SU-DHL-6 (cell line): Measurements from ENCODE around the gene NKX2-2.

Experiments used
- H2AFZ ChIP-seq: fragments of 200-600 bp; sonication (generic); 2 replicates; pipeline ENCODE4 v1.6.1; 2014; ENCODE audit warnings: low read depth, mild to moderate bottlenecking, moderate library complexity, mixed read lengths, antibody characterized with exemption, low read length; ENCODE audit not compliant: severe bottlenecking
- H3F3A ChIP-seq: fragments of 200-600 bp; shearing (Covaris generic); 2 replicates; pipeline ENCODE4 v1.6.0; 2016; ENCODE audit warnings: antibody characterized with exemption, mild to moderate bottlenecking; ENCODE audit not compliant: insufficient read depth
- H3K27ac ChIP-seq: fragments of 200-600 bp; sonication (generic); 2 replicates; pipeline ENCODE4 v1.5.1; 2016; ENCODE audit warnings: low read depth, mild to moderate bottlenecking, low read length, moderate library complexity, mixed read lengths
- H3K27me3 ChIP-seq: fragments of 200-600 bp; sonication (generic), shearing (Covaris generic); 2 replicates; pipeline ENCODE4 v1.6.0; 2014; ENCODE audit warnings: mild to moderate bottlenecking, low read length
- H3K36me3 ChIP-seq: fragments of 200-600 bp; sonication (generic); 2 replicates; pipeline ENCODE4 v1.6.1; 2014; ENCODE audit warnings: mild to moderate bottlenecking, low read length, mixed read lengths
- H3K4me2 ChIP-seq: fragments of 300-600, 200-600 bp; shearing (Covaris generic), sonication (generic); 2 replicates; pipeline ENCODE4 v1.6.0; 2014; ENCODE audit warnings: low read length, low read depth, mild to moderate bottlenecking; ENCODE audit not compliant: poor library complexity, severe bottlenecking
- H3K4me3 ChIP-seq: fragments of 200-600 bp; sonication (generic); 2 replicates; pipeline ENCODE4 v1.5.1; 2014; ENCODE audit warnings: antibody characterized with exemption, low read length, mild to moderate bottlenecking, mixed read lengths; ENCODE audit not compliant: insufficient read depth, poor library complexity, severe bottlenecking
- H3K79me2 ChIP-seq: fragments of 200-600 bp; sonication (generic); 2 replicates; pipeline ENCODE4 v1.6.1; 2014; ENCODE audit warnings: mild to moderate bottlenecking, low read length, moderate library complexity; ENCODE audit not compliant: insufficient read depth
- H3K9ac ChIP-seq: fragments of 200-600 bp; sonication (generic); 2 replicates; pipeline ENCODE4 v1.7.0; 2014; ENCODE audit warnings: mild to moderate bottlenecking, low read length
- H3K9me2 ChIP-seq: fragments of 200-600 bp; sonication (generic); replicated peaks from 2 replicates; pipeline ENCODE4 v1.6.1; 2014; ENCODE audit warnings: low read length; ENCODE audit not compliant: insufficient read depth
- H3K9me3 ChIP-seq: fragments of 200-600 bp; sonication (generic); 2 replicates; pipeline ENCODE4 v1.6.1; 2014; ENCODE audit warnings: low read length, mixed read lengths; ENCODE audit not compliant: insufficient read depth
- H4K20me1 ChIP-seq: fragments of 200-600 bp; sonication (generic); 2 replicates; pipeline ENCODE4 v1.6.1; 2014; ENCODE audit warnings: low read depth, mild to moderate bottlenecking, antibody characterized with exemption, low read length, moderate library complexity, mixed read lengths
- EZH2phosphoT487 ChIP-seq: fragments of 200-600 bp; sonication (generic), shearing (Covaris generic); conservative IDR thresholded peaks from 2 replicates; pipeline ENCODE4 v1.6.1; 2018; ENCODE audit warnings: mild to moderate bottlenecking, antibody characterized with exemption, low read length, moderate library complexity, mixed read lengths
- TF ChIP-seq, protein P1 (sequence below): fragments of 200-600 bp; sonication (generic); IDR thresholded peaks from one replicate; pipeline ENCODE4 v1.5.1; 2017; ENCODE audit warnings: antibody characterized with exemption, mild to moderate bottlenecking, low read length, moderate library complexity; ENCODE audit not compliant: insufficient read depth, poor library complexity, severe bottlenecking

NKX2-2 gene

DNA sequence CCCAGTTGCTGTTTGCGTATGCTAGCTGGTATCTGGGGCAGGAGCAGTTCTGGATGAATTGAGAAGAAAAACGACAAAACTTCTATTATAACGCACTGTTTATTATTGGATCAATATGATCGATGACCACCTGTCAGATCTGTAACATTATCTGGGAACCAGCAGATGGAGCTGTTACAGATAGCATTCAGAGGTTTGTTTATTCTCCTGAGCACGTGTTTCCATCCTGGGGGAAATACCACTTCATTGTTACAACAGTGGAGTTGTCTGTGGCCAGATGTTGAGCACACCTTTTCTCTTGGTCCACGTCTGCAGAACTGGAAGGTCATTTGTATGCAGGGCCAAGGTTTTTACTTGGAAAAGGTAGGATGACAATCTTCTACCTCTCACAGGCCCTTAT is 16.0 kb upstream of the NKX2-2 start:
- Histone ChIP-seq H3K9me2 (no peaks in the 10 kb centered on the region), H3K27me3 (no peaks in the 10 kb centered on the region), H3K9me3 (no peaks in the 10 kb centered on the region), H3K27ac (no peak overlapping the region), H3K4me2 (no peak overlapping the region), H3K9ac (no peak overlapping the region), H3K79me2 (no peaks in the 10 kb centered on the region), H2AFZ (no peak overlapping the region), H3K4me3 (no peak overlapping the region), H3K36me3 (no peaks in the 10 kb centered on the region), H4K20me1 (no peaks in the 10 kb centered on the region), H3F3A (no peaks in the 10 kb centered on the region)
- no peak for TF ChIP-seq EZH2phosphoT487
- TF ChIP-seq, protein P1, sequence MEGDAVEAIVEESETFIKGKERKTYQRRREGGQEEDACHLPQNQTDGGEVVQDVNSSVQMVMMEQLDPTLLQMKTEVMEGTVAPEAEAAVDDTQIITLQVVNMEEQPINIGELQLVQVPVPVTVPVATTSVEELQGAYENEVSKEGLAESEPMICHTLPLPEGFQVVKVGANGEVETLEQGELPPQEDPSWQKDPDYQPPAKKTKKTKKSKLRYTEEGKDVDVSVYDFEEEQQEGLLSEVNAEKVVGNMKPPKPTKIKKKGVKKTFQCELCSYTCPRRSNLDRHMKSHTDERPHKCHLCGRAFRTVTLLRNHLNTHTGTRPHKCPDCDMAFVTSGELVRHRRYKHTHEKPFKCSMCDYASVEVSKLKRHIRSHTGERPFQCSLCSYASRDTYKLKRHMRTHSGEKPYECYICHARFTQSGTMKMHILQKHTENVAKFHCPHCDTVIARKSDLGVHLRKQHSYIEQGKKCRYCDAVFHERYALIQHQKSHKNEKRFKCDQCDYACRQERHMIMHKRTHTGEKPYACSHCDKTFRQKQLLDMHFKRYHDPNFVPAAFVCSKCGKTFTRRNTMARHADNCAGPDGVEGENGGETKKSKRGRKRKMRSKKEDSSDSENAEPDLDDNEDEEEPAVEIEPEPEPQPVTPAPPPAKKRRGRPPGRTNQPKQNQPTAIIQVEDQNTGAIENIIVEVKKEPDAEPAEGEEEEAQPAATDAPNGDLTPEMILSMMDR, result no peak

- Histone ChIP-seq H3K9me2 (no peaks in the 10 kb centered on the region), H3K9ac (no peak overlapping the region), H3F3A (no peaks in the 10 kb centered on the region), H2AFZ (no peak overlapping the region), H3K36me3 (no peaks in the 10 kb centered on the region), H3K27me3 (no peaks in the 10 kb centered on the region), H3K4me2 (no peak overlapping the region), H3K9me3 (no peaks in the 10 kb centered on the region), H3K4me3 (no peak overlapping the region), H4K20me1 (no peaks in the 10 kb centered on the region), H3K27ac (no peak overlapping the region), H3K79me2 (no peaks in the 10 kb centered on the region)
- TF ChIP-seq EZH2phosphoT487, result no peak
- TF ChIP-seq, protein P1, result no peak
These were observed 15.0 kb upstream of the NKX2-2 start for GRCh38 chr20:21528870-21529269.

- Histone ChIP-seq H3K9me2 (no peaks in the 10 kb centered on the region), H3K27me3 (no peaks in the 10 kb centered on the region), H3K79me2 (no peaks in the 10 kb centered on the region), H4K20me1 (no peaks in the 10 kb centered on the region), H3F3A (no peaks in the 10 kb centered on the region), H3K4me3 (no peak overlapping the region), H3K4me2 (no peak overlapping the region), H3K9me3 (no peaks in the 10 kb centered on the region), H3K36me3 (no peaks in the 10 kb centered on the region), H3K9ac (no peak overlapping the region), H2AFZ (no peak overlapping the region), H3K27ac (no peak overlapping the region)
- TF ChIP-seq EZH2phosphoT487, result no peak
- TF ChIP-seq, protein P1, result no peak
These were observed 14.0 kb upstream of the NKX2-2 start for GRCh38 chr20:21527908-21528307.
